GM18520 (cell line): ENCODE measurements around the gene ATRX.
"Not testable (repeated sequence)": the region's sequence is repeated elsewhere in the genome, so short reads cannot be mapped to it uniquely, and the experiment has no call there.

ENCODE experiments used
- ATAC-seq: cut with Tn5 transposase; IDR thresholded peaks from one replicate; pipeline ENCODE4 v1.9.1; 2021; ENCODE audit not compliant: unreplicated experiment

The ATRX gene

DNA sequence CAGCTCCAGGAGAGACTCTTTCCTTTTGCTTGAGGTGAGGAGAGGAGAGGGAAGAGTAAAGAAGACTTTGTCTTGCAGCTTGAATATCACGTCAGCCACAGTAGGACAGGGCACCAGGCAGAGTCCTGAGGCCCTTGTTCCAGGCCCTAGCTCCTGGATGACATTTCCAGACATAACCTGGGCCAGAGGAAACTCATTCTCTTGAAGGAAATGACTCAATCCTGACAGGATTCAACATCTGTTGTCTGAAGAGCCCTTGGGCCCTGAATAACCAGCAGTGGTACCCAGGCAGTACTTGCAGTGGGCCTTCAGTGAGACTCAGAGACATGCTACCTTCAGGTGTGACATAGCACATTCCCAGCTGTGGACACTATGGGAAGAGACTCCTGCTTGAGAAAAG is 276.0 kb downstream of the ATRX start:
- no peak for ATAC-seq

DNA sequence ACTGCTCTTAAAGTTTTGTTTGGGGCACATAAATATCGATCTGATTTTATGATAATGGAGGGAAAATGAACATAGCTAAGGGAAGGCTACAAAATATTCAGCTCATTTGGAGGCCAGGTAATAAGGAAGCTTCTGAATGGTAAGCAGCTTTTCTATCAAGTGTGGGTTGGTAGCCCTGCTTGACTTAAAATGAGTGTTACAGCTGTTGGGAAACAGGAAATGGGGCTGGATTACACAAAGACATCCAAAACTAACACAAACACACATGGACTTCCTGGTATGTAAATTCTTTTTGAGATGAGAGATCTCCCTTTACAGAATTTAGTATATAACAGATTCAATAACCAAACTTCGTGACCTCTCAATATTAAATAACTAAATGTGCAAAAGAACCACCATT is 280.8 kb downstream of the ATRX start:
- no peak for ATAC-seq

DNA sequence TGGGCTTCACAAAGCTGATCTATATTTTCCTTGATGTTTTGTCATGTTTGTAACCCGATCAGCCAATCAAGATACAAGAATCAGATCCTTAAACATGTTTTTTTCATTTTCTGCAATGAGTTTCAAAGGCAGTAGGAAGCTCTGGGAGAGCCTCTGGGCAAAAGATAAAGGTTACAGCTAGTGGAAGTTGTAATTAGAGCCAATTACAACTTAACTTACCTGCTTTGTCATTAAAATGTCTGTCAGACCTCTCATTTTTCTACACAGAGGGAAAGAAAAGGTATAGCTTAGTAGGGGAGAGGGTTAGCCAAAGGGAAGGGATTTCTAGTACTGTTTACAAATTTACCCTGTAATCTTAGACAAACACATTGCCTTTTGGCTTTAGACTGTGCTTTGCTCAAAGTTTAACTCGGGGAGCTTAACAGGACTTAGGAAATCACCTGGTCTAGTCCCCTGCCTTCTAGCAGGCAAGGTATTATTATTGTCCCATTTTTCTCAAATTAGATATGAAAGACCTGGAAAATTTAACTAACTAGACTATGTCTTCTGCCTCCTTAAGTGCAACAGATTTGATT is 283.0 kb downstream of the ATRX start:
- no peak for ATAC-seq

DNA sequence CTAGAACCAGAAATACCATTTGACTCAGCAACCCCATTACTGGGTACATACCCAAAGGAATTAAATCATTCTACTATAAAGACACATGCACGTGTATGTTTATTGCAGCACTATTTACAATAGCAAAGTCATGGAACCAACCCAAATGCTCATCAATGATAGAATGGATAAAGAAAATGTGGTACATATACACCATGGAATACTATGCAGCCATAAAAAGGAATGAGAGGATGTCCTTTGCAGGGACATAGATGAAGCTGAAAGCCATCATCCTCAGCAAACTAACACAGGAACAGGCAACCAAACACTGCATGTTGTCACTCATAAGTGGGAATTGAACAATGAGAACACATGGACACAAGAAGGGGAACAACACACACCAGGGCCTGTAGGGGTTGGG is 285.9 kb downstream of the ATRX start:
- not testable (repeated sequence) for ATAC-seq

DNA sequence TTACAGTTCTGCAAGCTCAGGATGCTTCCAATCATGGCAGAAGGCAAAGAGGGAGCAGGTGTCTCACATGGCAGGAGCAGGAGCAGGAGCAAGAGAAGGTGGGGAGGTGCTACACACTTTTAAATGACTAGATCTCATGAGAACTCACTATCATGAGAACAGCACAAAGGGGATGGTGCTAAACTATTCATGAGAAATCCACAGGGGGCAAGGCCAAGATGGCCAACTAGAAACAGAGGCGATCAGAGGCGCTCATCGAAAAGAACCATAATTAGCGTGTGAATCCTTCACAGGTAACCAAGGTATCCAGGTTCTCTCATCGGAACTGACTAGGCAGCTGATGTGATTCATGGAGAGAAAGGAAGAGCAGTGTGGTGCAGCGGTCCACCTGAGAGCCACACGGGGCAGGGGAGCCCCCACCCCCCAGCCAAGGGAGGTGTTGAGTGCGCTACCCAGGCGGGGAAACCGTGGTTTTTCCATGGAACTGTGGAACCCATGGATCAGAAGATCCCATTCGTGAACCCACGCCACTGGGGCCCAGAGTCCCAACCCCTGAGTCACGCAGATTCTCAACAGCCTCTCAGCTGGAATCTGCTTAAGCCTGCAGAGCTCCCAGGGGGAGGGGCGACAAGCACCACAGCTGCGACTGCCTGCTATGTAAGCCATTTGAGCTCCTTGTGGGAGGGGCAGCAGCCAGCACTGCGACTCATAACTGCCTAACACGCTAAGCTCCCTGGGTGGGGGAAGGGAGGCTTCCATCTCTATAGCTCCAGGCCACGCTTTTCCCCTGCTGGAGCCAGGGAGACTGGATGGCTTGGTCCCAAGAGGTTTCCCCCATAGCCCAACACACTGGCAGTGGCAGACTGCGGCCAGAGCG is 292.1 kb downstream of the ATRX start:
- no peak for ATAC-seq

DNA sequence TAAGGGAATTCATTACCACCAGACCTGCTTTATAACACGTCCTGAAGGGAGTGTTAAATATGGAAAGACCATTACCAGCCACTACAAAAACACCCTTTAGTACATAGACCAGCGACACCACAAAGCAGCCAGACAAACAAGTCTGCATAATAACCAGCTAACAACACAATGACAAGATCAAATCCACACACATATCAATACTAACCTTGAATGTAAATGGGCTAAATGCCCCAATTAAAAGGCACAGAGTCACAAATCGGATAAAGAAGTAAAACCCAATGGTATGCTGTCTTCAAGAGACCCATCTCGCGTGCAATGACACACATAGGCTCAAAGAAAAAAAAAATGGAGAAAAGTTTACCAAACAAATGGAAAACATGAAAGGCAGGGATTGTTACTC is 302.0 kb downstream of the ATRX start:
- ATAC-seq, result no peak

DNA sequence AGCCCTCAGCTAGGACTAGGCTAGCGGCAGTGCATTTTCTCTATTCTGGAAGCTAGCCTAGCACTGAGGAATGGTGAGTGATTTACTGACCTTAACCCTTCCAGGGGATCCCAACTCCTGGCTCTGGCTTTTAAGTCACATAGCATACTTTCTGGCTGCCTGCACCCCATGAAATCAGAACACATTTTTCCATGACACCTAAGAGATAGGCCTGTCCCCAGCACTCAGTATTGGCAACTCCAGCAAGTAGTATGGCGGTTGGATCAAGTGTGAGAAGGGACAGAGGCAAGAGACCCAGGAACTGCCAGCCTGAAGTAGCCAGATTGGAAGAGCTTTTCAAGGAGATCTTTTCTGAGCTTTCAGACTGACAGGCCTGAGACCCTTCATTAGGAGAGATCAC is 330.6 kb downstream of the ATRX start:
- no peak for ATAC-seq
